Tibial nerve (tissue), 4 donors: ENCODE measurements around the gene FICD.

ENCODE experiments used
- CTCF ChIP-seq, 5 experiments: fragments of 200-600 bp in 3 of 5; fragments of 450-650 bp in 2 of 5; sonication (generic) in 3 of 5; IDR thresholded peaks; one replicate each; pipeline ENCODE4 v1.5.1; 2016 to 2019; ENCODE audit warnings: antibody characterized with exemption in 5 of 5, mild to moderate bottlenecking in 3 of 5, moderate library complexity in 2 of 5
- EP300 ChIP-seq, 2 donors: sonication (generic); formaldehyde crosslinking; IDR thresholded peaks; one replicate each; pipeline ENCODE4 v1.6.1; 2017; ENCODE audit warnings: antibody characterized with exemption in 2 of 2, mild to moderate bottlenecking in 1 of 2
- POLR2A ChIP-seq, 2 donors: fragments of 450-650 bp; IDR thresholded peaks; one replicate each; pipeline ENCODE4 v1.6.1; 2017; ENCODE audit warnings: antibody characterized with exemption in 2 of 2, mild to moderate bottlenecking in 2 of 2, moderate library complexity in 2 of 2

DNA sequence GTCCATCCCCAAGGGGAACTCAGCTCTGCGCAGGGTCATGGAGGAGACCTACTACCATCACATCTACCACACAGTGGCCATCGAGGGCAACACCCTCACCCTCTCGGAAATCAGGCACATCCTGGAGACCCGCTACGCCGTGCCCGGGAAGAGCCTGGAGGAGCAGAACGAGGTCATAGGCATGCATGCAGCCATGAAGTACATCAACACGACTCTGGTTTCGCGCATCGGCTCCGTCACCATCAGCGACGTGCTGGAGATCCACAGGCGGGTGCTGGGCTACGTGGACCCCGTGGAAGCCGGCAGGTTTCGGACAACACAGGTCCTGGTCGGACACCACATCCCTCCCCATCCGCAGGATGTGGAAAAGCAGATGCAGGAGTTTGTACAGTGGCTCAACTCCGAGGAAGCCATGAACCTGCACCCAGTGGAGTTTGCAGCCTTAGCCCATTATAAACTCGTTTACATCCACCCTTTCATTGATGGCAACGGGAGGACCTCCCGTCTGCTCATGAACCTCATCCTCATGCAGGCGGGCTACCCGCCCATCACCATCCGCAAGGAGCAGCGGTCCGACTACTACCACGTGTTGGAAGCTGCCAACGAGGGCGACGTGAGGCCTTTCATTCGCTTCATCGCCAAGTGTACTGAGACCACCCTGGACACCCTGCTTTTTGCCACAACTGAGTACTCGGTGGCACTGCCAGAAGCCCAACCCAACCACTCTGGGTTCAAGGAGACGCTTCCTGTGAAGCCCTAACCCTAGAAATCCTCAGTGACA is 3.8 kb downstream of the FICD start:
- TF ChIP-seq POLR2A (IDR thresholded peaks at IDR 0.05) (no peak), CTCF (IDR thresholded peaks at IDR 0.05) (no peak), EP300 (IDR thresholded peaks at IDR 0.05) (no peak)
